HEK293T (cell line): ENCODE measurements around the gene TRERF1.

Source experiments
- ARNT ChIP-seq: fragments of 450-650 bp; IDR thresholded peaks from 2 replicates; pipeline ENCODE4 v1.6.1; 2017; ENCODE audit warnings: mild to moderate bottlenecking
- BHLHE40 ChIP-seq: fragments of 450-650 bp; IDR thresholded peaks from 2 replicates; pipeline ENCODE4 v1.6.1; 2016; ENCODE audit warnings: mild to moderate bottlenecking, moderate library complexity, borderline replicate concordance
- CTBP1 ChIP-seq: fragments of 450-650 bp; IDR thresholded peaks from 2 replicates; pipeline ENCODE4 v1.6.1; 2016; ENCODE audit warnings: borderline replicate concordance
- FOXK2 ChIP-seq: fragments of 450-650 bp; IDR thresholded peaks from 2 replicates; pipeline ENCODE4 v1.6.1; 2016; ENCODE audit warnings: mild to moderate bottlenecking
- FOXM1 ChIP-seq: fragments of 450-650 bp; IDR thresholded peaks from 2 replicates; pipeline ENCODE4 v1.6.1; 2017; ENCODE audit warnings: mild to moderate bottlenecking, borderline replicate concordance
- HDGF ChIP-seq: fragments of 450-650 bp; IDR thresholded peaks from 2 replicates; pipeline ENCODE4 v1.6.1; 2017; ENCODE audit warnings: antibody characterized with exemption, borderline replicate concordance
- L3MBTL2 ChIP-seq: fragments of 450-650 bp; conservative IDR thresholded peaks from 2 replicates; pipeline ENCODE4 v1.6.1; 2016; ENCODE audit warnings: mild to moderate bottlenecking
- NFRKB ChIP-seq: fragments of 450-650 bp; IDR thresholded peaks from 2 replicates; pipeline ENCODE4 v1.6.1; 2016; ENCODE audit warnings: mild to moderate bottlenecking, moderate library complexity
- SP1 ChIP-seq: fragments of 450-650 bp; IDR thresholded peaks from 2 replicates; pipeline ENCODE4 v1.6.1; 2017
- SUZ12 ChIP-seq: fragments of 450-650 bp; IDR thresholded peaks from 2 replicates; pipeline ENCODE4 v1.6.1; 2016; ENCODE audit warnings: mild to moderate bottlenecking
- TARDBP ChIP-seq: fragments of 450-650 bp; IDR thresholded peaks from 2 replicates; pipeline ENCODE4 v1.6.1; 2016
- ZNF384 ChIP-seq: fragments of 450-650 bp; IDR thresholded peaks from 2 replicates; pipeline ENCODE4 v1.6.1; 2016

- TF ChIP-seq FOXK2 (no peak), SP1 (no peak), FOXM1 (no peak), HDGF (no peak), L3MBTL2 (no peak), TARDBP (no peak), NFRKB (no peak), ARNT (no peak), SUZ12 (no peak), ZNF384 (no peak), CTBP1 (no peak), BHLHE40 (no peak)
Measured at GRCh38 chr6:42313941-42314570, 137.7 kb downstream of the TRERF1 start.
